CD4-positive, alpha-beta T cell (primary cell): ENCODE data around the gene FBXO3. TPM values are rescaled to one million over a fixed set of nuclear protein-coding genes. Genes with fewer than 3 reads are reported as not detected.

ENCODE experiments used
- ATAC-seq: fragments of 200-7000 bp; cut with Tn5 transposase; one replicate; pipeline ENCODE4 v1.10.0; 2022; ENCODE audit warnings: mild to moderate bottlenecking; ENCODE audit not compliant: poor library complexity
- CTCF ChIA-PET: fragments of 350-600 bp; sonication (Branson Sonifier 250); formaldehyde crosslinking; loops from one replicate; lab custom pipeline; 2021; ENCODE audit warnings: antibody characterized with exemption, inconsistent platforms; lab: Charles Lee
- POLR2A ChIA-PET: fragments of 350-600 bp; sonication (Branson Sonifier 250); formaldehyde crosslinking; loops from one replicate; lab custom pipeline; 2021; ENCODE audit warnings: antibody characterized with exemption, inconsistent platforms; lab: Charles Lee
- DNase-seq, 14 experiments: peaks; one replicate each; pipeline ENCODE4 v3.0.0-alpha.2; 2013 to 2020; ENCODE audit warnings: mixed read lengths in 2 of 14
- H3K27ac ChIP-seq, 2 donors: one replicate each; pipeline versions ENCODE4 v1.5.1 to v1.7.0; 2013; ENCODE audit warnings: low read length in 2 of 2, low read depth in 1 of 2, mild to moderate bottlenecking in 1 of 2
- H3K27me3 ChIP-seq, 2 experiments: 1 replicate in 1 of 2; 2 replicates in 1 of 2; pipeline versions ENCODE4 v1.6.1 to v1.7.0; 2013; ENCODE audit warnings: low read length in 2 of 2, control low read depth in 1 of 2, mild to moderate bottlenecking in 1 of 2, moderate library complexity in 1 of 2; ENCODE audit not compliant: insufficient read depth in 2 of 2, control insufficient read depth in 1 of 2
- H3K36me3 ChIP-seq: one replicate; pipeline ENCODE4 v1.6.1; 2013; ENCODE audit warnings: low read length, control low read depth; ENCODE audit not compliant: insufficient read depth
- H3K4me1 ChIP-seq: one replicate; pipeline ENCODE4 v1.6.1; 2013; ENCODE audit warnings: low read length, control low read depth; ENCODE audit not compliant: insufficient read depth
- H3K4me3 ChIP-seq: one replicate; pipeline ENCODE4 v1.5.1; 2013; ENCODE audit warnings: mild to moderate bottlenecking, low read length, moderate library complexity
- H3K9me3 ChIP-seq, 2 experiments: 1 replicate in 1 of 2; 2 replicates in 1 of 2; pipeline versions ENCODE4 v1.6.1 to v1.7.0; 2013; ENCODE audit warnings: low read length in 2 of 2, mild to moderate bottlenecking in 2 of 2, control low read depth in 1 of 2, moderate library complexity in 1 of 2; ENCODE audit not compliant: control insufficient read depth in 1 of 2, insufficient read depth in 1 of 2
- H3K27ac Mint-ChIP-seq: one replicate; pipeline ENCODE4 v1.8.0; 2020; ENCODE audit warnings: mixed read lengths
- H3K27me3 Mint-ChIP-seq: one replicate; pipeline ENCODE4 v1.8.0; 2021; ENCODE audit warnings: mixed read lengths
- H3K36me3 Mint-ChIP-seq: one replicate; pipeline ENCODE4 v1.8.0; 2021; ENCODE audit warnings: low read depth, mixed read lengths
- H3K4me1 Mint-ChIP-seq: one replicate; pipeline ENCODE4 v1.8.0; 2021; ENCODE audit warnings: low read depth, mixed read lengths
- H3K4me3 Mint-ChIP-seq: one replicate; pipeline ENCODE4 v1.8.0; 2020; ENCODE audit warnings: mild to moderate bottlenecking, mixed read lengths
- H3K9me3 Mint-ChIP-seq: one replicate; pipeline ENCODE4 v1.8.0; 2020; ENCODE audit warnings: mixed read lengths
- CTCF ChIP-seq: fragments of 200-600 bp; IDR thresholded peaks from one replicate; pipeline ENCODE4 v1.8.0; 2022; ENCODE audit warnings: antibody characterized with exemption, mild to moderate bottlenecking
- intact Hi-C, 2 experiments: fragments of 100-400 bp; cut with DNase I in 1 of 2; cut with micrococcal nuclease in 1 of 2; formaldehyde crosslinking; loops; one replicate each; pipeline versions ENCODE4 v1.15.1 to v1.9.0; 2023 to 2025; cut with DNase I, micrococcal nuclease
- total RNA-seq, 174 experiments: library from RNA in 2 of 174; stranded (reverse) in 2 of 174; gene quantifications; one replicate each; pipeline ENCODE4 v1.2.3 and lab custom pipeline; 2021 to 2026

The FBXO3 gene
- total RNA-seq, 2 experiments from 2014 or later: 62.0 to 63.4 TPM

GRCh38 chr11:33692541-33692940 lies 81.8 kb downstream of the FBXO3 start:
- POLR2A ChIA-PET: no interaction called here
- H3K36me3 Mint-ChIP-seq: no peaks in the 10 kb centered on the region
- Histone ChIP-seq H3K4me1 (no peaks in the 10 kb centered on the region), H3K27ac (no peak overlapping the region), H3K27me3 (peaks cover 2 to 3% of the 10 kb centered on the region in 2 experiments), H3K4me3 (no peak overlapping the region), H3K9me3 (peaks cover 0 to 3% of the 10 kb centered on the region in 2 experiments), H3K36me3 (no peaks in the 10 kb centered on the region)
- DNase-seq (no peak), ATAC-seq (no peak)
- H3K27me3 Mint-ChIP-seq: peaks cover 10% of the 10 kb centered on the region
- H3K4me1 Mint-ChIP-seq: peaks cover 10% of the 10 kb centered on the region
- no peak for TF ChIP-seq CTCF
- H3K9me3 Mint-ChIP-seq: no peaks in the 10 kb centered on the region
- H3K4me3 Mint-ChIP-seq: no peak overlapping the region
- intact Hi-C loops: loop anchor here in 1 of 2 experiments (10.0 kb wide), 1 partner anchor 662 kb away; the partner anchor contains the start of gene ABTB2
- H3K27ac Mint-ChIP-seq: no peak overlapping the region
- CTCF ChIA-PET: interaction anchor here (1.1 kb wide), 1 partner anchor 10 kb away, joined by 3 read pairs; no protein-coding TSS in a partner anchor

GRCh38 chr11:33692013-33692504 lies 82.3 kb downstream of the FBXO3 start:
- no peaks in the 10 kb centered on the region for H3K9me3 Mint-ChIP-seq
- POLR2A ChIA-PET: no interaction called here
- ATAC-seq (no peak), DNase-seq (no peak)
- no peaks in the 10 kb centered on the region for H3K4me1 ChIP-seq
- CTCF ChIA-PET: interaction anchor here (1.1 kb wide), 1 partner anchor 10 kb away, joined by 3 read pairs; no protein-coding TSS in a partner anchor
- peaks cover 0 to 3% of the 10 kb centered on the region in 2 experiments for H3K9me3 ChIP-seq
- intact Hi-C loops: loop anchor here in 1 of 2 experiments (10.0 kb wide), 1 partner anchor 663 kb away; the partner anchor contains the start of gene ABTB2
- H3K27me3 Mint-ChIP-seq: peaks cover 10% of the 10 kb centered on the region
- no peak overlapping the region for H3K27ac ChIP-seq
- H3K36me3 Mint-ChIP-seq: no peaks in the 10 kb centered on the region
- H3K27ac Mint-ChIP-seq: no peak overlapping the region
- H3K27me3 ChIP-seq: peaks cover 2 to 3% of the 10 kb centered on the region in 2 experiments
- no peak overlapping the region for H3K4me3 Mint-ChIP-seq
- peaks cover 10% of the 10 kb centered on the region for H3K4me1 Mint-ChIP-seq
- H3K36me3 ChIP-seq: no peaks in the 10 kb centered on the region
- H3K4me3 ChIP-seq: no peak overlapping the region
- TF ChIP-seq CTCF: no peak

GRCh38 chr11:33691066-33691864 lies 83.1 kb downstream of the FBXO3 start:
- H3K9me3 ChIP-seq: peaks cover 0 to 3% of the 10 kb centered on the region in 2 experiments
- DNase-seq (no peak), ATAC-seq (no peak)
- Mint-ChIP-seq H3K4me1 (peaks cover 3% of the 10 kb centered on the region), H3K36me3 (no peaks in the 10 kb centered on the region), H3K4me3 (no peak overlapping the region), H3K27me3 (peaks cover 2% of the 10 kb centered on the region), H3K27ac (no peak overlapping the region), H3K9me3 (no peaks in the 10 kb centered on the region)
- POLR2A ChIA-PET: no interaction called here
- peaks cover 3% of the 10 kb centered on the region in 2 experiments for H3K27me3 ChIP-seq
- H3K4me3 ChIP-seq: no peak overlapping the region
- no peaks in the 10 kb centered on the region for H3K36me3 ChIP-seq
- CTCF ChIA-PET: no interaction called here
- no peaks in the 10 kb centered on the region for H3K4me1 ChIP-seq
- H3K27ac ChIP-seq: no peak overlapping the region
- intact Hi-C loops: loop anchor here in 1 of 2 experiments (10.0 kb wide), 1 partner anchor 664 kb away; the partner anchor contains the start of gene ABTB2
- no peak for TF ChIP-seq CTCF

Other genes starting within 250 kb of the FBXO3 start
- under 1 TPM in 1 of 2 experiments, not detected in 1; 0.45 TPM for gene C11orf91, start 73.7 kb downstream of the FBXO3 start, total RNA-seq
- gene CD59, start 38.1 kb downstream of the FBXO3 start, total RNA-seq: 10 to 100 TPM; 35.2 to 37.8 TPM
- gene LMO2, start 117.6 kb upstream of the FBXO3 start, total RNA-seq: under 1 TPM; 0.61 to 0.80 TPM